HG02970 (cell line): Measurements from ENCODE around the gene C2CD4A.

Source experiments
- ATAC-seq: cut with Tn5 transposase; IDR thresholded peaks from one replicate; pipeline ENCODE4 v1.9.1; 2021; ENCODE audit warnings: mild to moderate bottlenecking, moderate library complexity, moderate number of reproducible peaks; ENCODE audit not compliant: unreplicated experiment, low FRiP score

The C2CD4A gene

GRCh38 chr15:62093809-62094208, 27.0 kb downstream of the C2CD4A start:
- ATAC-seq, result no peak

DNA sequence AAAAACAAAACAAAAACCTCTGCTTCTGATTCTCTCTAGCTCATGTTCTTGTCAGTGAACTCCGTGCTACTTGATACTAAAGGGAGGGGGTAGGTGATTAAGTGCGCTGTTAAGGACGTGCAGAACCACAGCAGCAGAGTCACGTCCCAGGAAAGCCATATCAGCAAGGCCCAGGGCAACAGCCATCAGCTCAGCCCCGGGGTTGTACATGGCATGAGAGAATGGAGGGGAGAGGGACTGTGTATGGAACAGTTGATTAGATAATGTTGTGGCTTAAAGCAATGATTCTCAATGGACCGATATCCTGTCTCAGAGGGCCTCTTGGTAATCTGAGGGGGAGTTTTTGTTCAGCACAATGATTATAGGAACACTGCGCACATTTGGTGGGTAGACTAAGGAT, 27.6 kb downstream of the C2CD4A start:
- no peak for ATAC-seq

- ATAC-seq, result no peak
Measured at GRCh38 chr15:62099094-62099601, 32.4 kb downstream of the C2CD4A start.

DNA sequence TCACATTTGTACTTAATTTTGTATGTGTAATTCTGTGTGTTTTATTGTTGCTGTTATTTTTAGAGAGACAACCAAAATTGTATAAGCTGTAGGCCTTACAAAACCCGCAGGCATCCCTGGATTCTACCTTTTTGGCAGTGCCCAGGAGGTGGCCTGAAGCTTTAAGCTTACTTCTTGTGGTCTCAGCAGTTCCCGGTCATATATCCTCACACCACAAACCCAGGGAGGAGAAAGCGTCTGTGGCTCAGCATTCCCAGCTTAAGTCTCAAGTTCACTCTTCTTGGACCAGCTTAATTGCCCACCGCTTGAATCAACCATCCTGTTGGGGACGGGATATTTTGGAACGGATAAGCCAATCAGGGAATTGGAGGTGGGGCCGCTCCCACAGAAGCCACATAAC, 36.7 kb downstream of the C2CD4A start:
- no peak for ATAC-seq

- ATAC-seq, result no peak
Measured at GRCh38 chr15:62104401-62104800, 37.6 kb downstream of the C2CD4A start.

GRCh38 chr15:62104846-62105245, 38.1 kb downstream of the C2CD4A start:
- no peak for ATAC-seq

DNA sequence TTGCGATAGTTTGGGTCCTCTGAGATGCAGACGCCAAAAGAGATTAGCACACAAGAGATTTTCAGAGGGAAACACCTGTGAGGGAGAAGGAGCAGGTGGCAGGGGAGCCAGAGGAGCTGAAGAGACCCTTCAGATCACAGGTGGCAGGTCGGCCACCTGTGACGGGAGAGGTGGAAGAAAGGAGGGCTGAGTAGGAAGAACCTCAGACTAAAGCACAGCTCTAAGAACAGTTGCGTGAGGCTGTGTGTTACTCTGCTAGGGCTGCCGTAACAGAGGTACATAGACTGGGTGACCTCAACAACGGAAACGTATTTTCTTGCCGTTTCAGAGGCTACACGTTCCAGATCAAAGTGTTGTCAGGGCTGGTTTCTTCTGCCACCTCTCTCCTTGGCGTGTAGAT, 38.5 kb downstream of the C2CD4A start:
- no peak for ATAC-seq

DNA sequence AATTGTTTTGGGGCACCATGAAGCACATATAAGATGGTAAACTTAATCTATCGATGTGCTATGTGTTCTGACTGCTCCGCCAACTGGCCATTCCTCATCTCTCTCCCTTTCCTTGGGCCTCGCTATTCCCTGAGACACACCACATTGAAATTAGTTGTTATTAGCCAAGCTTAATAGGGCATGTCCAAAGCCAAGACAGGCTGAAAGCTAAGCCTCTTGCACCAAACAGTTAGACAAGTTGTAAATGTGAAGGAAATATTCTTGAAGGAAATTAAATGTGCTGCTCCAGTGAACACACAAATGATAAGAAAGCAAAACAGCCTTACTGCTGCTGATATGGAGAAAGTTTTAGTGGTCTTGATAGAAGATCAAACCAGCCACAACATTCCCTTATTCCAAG, 39.3 kb downstream of the C2CD4A start:
- no peak for ATAC-seq

DNA sequence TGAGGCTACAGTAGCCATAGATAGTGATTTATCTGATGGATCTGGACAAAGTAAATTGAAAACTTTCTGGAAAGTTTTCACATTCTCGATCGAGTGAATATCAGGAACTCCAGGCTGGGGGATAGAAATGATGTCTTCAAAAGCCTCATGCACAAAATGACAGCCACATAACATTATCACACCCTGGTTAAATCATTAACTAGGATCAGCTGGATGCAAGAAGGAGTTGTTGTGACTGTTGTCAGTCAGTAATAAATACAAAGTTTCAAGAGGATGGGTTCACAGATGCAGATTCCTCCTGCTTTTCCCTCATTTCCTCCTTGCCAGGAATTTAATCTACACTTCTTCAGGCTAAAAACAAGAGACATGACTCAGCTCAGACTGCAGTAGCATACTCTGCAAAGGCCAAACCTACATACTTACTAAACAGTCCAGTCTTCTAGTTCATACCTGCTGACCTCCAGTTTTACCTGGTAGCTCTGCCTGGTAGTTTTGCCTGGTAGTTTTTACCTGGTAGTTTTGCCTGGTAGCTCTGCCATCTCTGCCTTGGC, 40.9 kb downstream of the C2CD4A start:
- no peak for ATAC-seq

DNA sequence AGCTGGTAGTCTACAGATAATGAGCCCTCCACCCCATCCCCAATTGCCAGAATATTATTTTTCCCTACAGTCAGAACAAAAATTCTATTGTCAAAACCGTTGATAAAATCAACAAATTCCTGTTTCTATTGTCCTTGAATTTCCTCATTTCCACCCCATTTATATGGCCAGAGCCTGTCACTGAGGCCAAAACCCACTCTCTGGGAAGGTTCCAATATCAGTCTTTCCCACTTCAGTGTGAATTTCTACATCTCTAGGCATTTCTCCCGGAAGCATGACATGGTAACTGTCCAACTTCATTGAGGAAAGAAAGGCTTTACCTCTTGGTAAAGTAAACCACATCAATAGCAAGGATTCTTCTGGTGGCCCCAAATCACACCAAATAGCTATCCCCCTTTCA, 41.6 kb downstream of the C2CD4A start:
- no peak for ATAC-seq

GRCh38 chr15:62109437-62109836, 42.7 kb downstream of the C2CD4A start:
- ATAC-seq, result no peak

DNA sequence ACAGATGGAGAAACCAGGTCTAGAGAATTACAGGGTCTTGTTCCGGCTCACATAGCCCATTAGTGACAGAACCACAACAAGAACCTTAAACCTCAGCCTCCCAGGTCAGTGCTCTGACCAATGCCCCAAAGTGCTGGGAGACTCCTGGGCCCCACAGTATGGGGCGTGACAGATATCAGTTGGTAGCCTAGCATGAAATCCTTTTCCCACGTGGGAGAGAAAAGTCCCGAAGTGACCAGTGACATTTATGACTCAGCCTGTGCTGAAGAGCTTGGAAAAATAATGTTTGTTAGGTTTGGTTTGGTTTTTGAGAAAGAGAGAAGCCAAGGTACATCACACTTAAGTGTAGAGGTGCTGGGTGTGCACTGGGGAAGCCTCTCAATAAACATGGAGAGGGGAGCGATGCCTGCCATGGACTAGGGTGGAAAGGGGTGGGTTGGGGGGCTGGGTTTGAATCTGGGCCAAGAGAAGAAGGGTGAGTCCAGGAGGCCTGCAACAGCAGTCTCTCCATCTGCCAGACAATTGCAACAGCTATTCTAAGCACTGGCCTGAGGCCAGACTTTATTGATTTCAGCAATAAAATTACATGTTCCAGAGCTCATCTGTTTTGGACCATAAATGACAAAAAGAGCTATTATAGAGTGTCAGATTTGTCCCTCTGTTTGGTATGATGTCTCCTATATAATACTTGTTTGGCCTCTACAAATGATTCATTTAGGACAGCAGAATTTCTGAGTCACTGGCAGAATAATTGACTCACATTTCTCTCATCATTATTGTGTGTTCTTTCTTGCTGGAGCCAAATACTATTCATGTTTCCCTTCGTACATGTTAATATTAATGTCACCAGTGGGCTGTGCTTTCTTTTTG, 43.4 kb downstream of the C2CD4A start:
- ATAC-seq, result no peak

DNA sequence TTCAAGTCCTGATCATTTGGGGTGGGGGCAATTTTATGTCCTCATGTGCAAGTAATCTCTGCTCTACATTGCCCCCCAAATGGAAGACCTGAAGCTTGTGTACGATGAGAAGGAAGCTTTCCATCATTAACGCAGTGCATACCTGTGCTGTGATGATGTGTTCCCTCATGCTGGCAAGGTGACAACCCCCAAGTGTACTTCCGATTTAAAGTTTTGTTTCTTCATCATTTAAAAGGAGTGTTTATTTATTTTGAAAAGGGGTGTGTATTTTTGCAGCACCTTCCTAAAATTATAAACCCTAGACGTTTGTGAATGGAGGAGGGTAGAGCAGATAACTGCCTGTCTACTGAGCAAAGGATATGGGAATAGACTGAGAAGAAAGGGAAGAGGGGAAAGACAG, 45.3 kb downstream of the C2CD4A start:
- no peak for ATAC-seq

DNA sequence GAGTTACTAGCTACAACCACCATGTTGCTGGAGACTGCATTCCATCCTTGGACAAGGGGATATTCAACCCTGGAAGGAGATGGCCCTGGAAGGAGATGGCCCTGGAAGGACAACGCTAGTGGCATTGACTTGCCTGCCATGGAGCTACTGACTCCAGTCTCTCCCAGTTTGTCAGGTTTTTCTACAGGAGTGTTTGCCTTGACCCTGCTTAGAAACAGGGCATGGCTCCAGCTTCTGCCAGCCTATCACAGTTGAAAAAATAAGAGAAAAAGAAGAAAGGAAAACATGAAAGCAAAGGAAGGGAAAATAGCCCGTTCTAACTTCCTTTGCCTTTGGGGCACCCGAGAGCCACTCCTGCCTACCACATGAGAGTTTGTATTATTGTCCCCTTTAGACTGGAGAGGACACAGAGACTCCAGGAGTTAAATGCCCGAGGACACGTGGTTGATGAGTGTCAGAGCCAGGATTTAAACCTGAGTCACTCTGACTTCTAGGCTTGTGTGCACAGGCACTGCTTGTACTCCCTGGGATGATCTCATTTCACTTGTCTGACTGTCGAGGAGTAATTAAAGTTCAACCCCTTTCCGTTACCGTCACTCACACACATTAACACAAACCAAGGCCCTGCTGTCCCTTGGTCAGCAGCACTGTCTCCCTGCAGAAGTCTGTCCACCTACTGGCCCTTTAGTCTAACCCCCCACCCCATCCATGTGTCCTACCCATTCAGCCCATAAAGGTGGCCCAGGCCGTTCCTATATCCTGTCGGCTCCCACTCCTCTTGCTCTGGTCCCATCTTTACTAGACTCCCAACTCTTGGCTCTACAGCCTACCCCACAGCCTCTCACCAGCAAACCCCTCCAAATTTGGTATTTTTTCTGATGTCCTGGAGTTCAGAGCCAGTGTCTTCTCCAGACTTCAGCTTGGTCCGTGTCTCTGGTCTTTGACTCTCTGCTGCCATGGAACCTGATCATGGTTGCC, 46.1 kb downstream of the C2CD4A start:
- no peak for ATAC-seq

- ATAC-seq, result no peak
Measured at GRCh38 chr15:62115847-62116246, 49.1 kb downstream of the C2CD4A start.

- no peak for ATAC-seq
Measured at GRCh38 chr15:62118520-62119226, 51.9 kb downstream of the C2CD4A start.

- ATAC-seq, result no peak
Measured at GRCh38 chr15:62119227-62119864, 52.6 kb downstream of the C2CD4A start.

DNA sequence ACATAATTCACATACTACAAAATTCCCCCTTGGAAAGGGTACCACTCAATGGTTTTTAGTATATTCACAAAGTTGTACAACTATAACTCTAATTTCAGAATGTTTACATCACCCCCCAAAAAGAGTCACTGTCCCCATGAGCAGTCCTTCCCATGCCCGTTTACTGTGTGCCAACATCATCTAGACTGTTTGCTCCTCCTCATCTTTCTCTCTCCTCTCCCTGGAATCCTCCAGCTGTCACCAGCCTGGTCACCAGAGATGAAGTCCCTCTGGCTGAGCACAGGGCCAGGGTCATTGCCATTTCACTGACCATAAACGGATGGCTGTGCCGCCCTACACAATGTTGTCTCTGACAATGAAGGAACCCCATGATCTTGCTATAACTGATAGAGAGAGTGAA, 53.1 kb downstream of the C2CD4A start:
- no peak for ATAC-seq
